Vagina (tissue), 2 donors: ENCODE data around the gene RNF26.

ENCODE experiments used
- CTCF ChIP-seq, 3 experiments: fragments of 450-650 bp in 2 of 3; fragments of 200-600 bp in 1 of 3; sonication (generic) in 1 of 3; IDR thresholded peaks; one replicate each; pipeline ENCODE4 v1.5.1; 2017 to 2019; ENCODE audit warnings: antibody characterized with exemption in 3 of 3, mild to moderate bottlenecking in 2 of 3, moderate library complexity in 2 of 3
- POLR2A ChIP-seq, 2 donors: fragments of 450-650 bp; IDR thresholded peaks; one replicate each; pipeline ENCODE4 v1.6.1; 2017; ENCODE audit warnings: antibody characterized with exemption in 2 of 2, mild to moderate bottlenecking in 2 of 2, moderate library complexity in 2 of 2

- TF ChIP-seq CTCF (IDR thresholded peaks at IDR 0.05) (no peak), POLR2A (IDR thresholded peaks at IDR 0.05) (no peak)
These were observed 23.7 kb upstream of the RNF26 start for GRCh38 chr11:119310682-119311052.
